Measurements from ENCODE around the gene ANXA10. TPM values are rescaled to one million over a fixed set of nuclear protein-coding genes. Genes with fewer than 3 reads are reported as not detected.

ANXA10 gene
- polyA plus RNA-seq, 1 experiment, result not detected

DNA sequence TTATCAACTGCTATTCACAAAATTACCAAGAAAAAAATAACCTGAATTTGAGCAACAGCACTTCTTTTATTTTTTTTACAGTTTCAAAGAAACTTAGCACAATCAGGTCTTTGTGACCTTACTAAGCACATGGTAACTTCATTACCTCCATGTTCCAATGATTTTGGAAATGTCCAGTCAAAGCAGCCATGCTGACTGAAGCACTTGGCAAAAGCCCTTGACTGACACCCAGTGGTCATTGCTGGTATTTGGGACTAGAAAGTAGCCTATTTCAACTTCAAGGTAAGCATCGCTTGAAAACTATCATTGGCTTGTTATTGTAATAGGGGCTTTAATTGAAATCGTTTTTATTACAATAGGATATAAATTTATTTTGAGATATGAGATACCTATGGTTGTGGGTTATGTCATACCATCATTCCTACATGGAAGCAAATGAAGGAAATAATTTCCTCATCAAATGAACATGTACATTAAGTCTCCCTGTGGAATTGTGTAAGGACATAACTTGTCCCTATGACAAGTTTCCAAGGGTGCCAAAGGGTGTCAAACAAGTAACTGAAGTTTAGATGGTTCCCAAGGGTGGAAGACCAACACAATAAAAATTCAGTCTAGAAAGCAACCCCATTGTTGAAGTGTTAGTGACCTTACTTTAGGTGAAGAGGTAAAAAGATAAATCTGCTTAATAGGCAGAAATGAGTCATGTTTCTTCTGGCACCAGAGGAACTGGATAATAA, 15.2 kb upstream of the ANXA10 start:
- ChIA-PET POLR2A (no interaction called here), CTCF (no interaction called here)
- DNase-seq (ENCODE audit: low read depth), result peak; percentile 11
- Histone ChIP-seq H3K4me3 (ENCODE audit: low read depth, low read length) (no peak overlapping the region), H3K36me3 (ENCODE audit: control insufficient read depth, insufficient read depth, low read length) (no peaks in the 10 kb centered on the region), H3K27me3 (ENCODE audit: control insufficient read depth, insufficient read depth, low read length) (no peaks in the 10 kb centered on the region)
- peak; percentile 96 for TF ChIP-seq CTCF (IDR thresholded peaks at IDR 0.05; ENCODE audit: insufficient read depth, low read depth, low read length)

- DNase-seq (ENCODE audit: low read depth), result no peak
- H3K27me3 ChIP-seq (ENCODE audit: control insufficient read depth, insufficient read depth, low read length), result no peaks in the 10 kb centered on the region
- no peaks in the 10 kb centered on the region for H3K36me3 ChIP-seq (ENCODE audit: control insufficient read depth, insufficient read depth, low read length)
- H3K4me3 ChIP-seq (ENCODE audit: low read depth, low read length), result no peak overlapping the region
- CTCF ChIA-PET, result interaction anchor here (0.5 kb wide), 1 partner anchor 12 kb away, joined by 3 read pairs; no protein-coding TSS in a partner anchor
- POLR2A ChIA-PET, result no interaction called here
- TF ChIP-seq CTCF (IDR thresholded peaks at IDR 0.05; ENCODE audit: insufficient read depth, low read depth, low read length), result no peak
These were observed 14.6 kb upstream of the ANXA10 start for GRCh38 chr4:168077726-168078239.

DNA sequence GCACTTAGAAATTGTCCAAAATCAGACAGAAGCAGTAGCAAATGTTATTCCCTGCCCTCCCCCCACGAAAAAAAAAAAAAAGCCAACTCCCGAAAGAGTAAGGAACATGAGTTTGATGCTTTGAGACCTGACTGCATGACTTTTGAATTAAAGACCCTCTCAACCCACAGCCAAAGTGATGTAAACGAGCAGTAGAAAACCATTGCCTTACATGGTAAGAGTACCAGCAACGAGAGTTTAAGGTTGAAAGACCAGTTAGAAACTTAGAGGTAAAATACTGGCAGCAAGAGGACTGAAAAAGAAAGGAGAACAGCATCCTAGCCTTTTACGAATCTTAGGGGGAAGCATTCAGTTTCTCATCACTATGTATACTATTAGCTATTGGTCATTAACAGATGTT, 10.0 kb upstream of the ANXA10 start:
- Histone ChIP-seq H3K27me3 (ENCODE audit: control insufficient read depth, insufficient read depth, low read length) (no peaks in the 10 kb centered on the region), H3K36me3 (ENCODE audit: control insufficient read depth, insufficient read depth, low read length) (no peaks in the 10 kb centered on the region), H3K4me3 (ENCODE audit: low read depth, low read length) (no peak overlapping the region)
- POLR2A ChIA-PET, result no interaction called here
- DNase-seq (ENCODE audit: low read depth), result no peak
- CTCF ChIA-PET, result no interaction called here
- TF ChIP-seq CTCF (IDR thresholded peaks at IDR 0.05; ENCODE audit: insufficient read depth, low read depth, low read length), result no peak

DNA sequence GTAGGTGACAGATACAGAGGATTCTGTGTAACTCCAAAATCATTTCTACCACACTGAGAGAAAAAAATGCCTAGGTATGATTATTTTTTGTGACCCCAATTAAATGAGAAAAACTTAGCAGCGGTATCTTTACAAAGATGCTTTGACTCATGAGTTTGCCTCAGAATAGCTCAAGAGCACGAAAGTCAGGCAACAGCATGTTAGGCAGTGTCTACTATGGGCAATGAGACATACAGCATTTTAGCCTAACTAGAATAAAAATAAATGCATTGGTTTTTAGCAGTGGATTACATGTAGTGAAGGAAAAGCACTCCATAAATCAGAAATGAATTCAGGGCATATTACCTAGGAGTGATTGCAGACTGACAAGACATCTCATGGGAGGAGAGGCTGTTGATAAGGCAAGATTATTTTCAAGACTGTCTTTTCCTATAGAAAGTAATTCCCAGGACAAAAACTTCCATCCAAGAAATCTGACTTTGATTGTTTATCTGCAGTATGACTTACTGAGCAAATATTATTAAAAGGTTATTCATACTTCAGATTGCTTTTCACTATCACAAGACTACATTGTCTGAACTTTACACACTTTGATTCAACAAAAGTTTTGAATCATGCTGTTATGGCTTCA, 3.6 kb downstream of the ANXA10 start:
- H3K36me3 ChIP-seq (ENCODE audit: control insufficient read depth, insufficient read depth, low read length), result no peaks in the 10 kb centered on the region
- CTCF ChIA-PET, result no interaction called here
- POLR2A ChIA-PET, result no interaction called here
- no peak overlapping the region for H3K4me3 ChIP-seq (ENCODE audit: low read depth, low read length)
- TF ChIP-seq CTCF (IDR thresholded peaks at IDR 0.05; ENCODE audit: insufficient read depth, low read depth, low read length), result no peak
- H3K27me3 ChIP-seq (ENCODE audit: control insufficient read depth, insufficient read depth, low read length), result no peaks in the 10 kb centered on the region
- no peak for DNase-seq (ENCODE audit: low read depth)

- Histone ChIP-seq H3K4me3 (ENCODE audit: low read depth, low read length) (no peak overlapping the region), H3K36me3 (ENCODE audit: control insufficient read depth, insufficient read depth, low read length) (no peaks in the 10 kb centered on the region), H3K27me3 (ENCODE audit: control insufficient read depth, insufficient read depth, low read length) (no peaks in the 10 kb centered on the region)
- no peak for DNase-seq (ENCODE audit: low read depth)
- TF ChIP-seq CTCF (IDR thresholded peaks at IDR 0.05; ENCODE audit: insufficient read depth, low read depth, low read length), result no peak
- POLR2A ChIA-PET, result no interaction called here
- CTCF ChIA-PET, result interaction anchor here (0.7 kb wide), 1 partner anchor 56 kb away, joined by 3 read pairs; no protein-coding TSS in a partner anchor
These were observed 4.1 kb downstream of the ANXA10 start for GRCh38 chr4:168096407-168096784.

Measured in BJ (cell line).